Memory B cell (primary cell): ENCODE results near the gene SLC2A4.
"Not testable (repeated sequence)": the region's sequence is repeated elsewhere in the genome, so short reads cannot be mapped to it uniquely, and the experiment has no call there.

Experiments used
- ATAC-seq: fragments of 150-1000 bp; cut with Tn5 transposase; 2 replicates; pipeline ENCODE4 v1.10.0; 2021; ENCODE audit warnings: low read depth, mild to moderate bottlenecking, moderate library complexity
- DNase-seq, 2 donors: peaks; one replicate each; pipeline ENCODE4 v3.0.0; 2022; ENCODE audit warnings: low spot score in 2 of 2
- H3K27ac Mint-ChIP-seq: one replicate; pipeline ENCODE4 v1.8.0; 2022; ENCODE audit warnings: mild to moderate bottlenecking, moderate library complexity, mixed read lengths
- H3K27me3 Mint-ChIP-seq: one replicate; pipeline ENCODE4 v1.8.0; 2022; ENCODE audit warnings: mixed read lengths
- H3K36me3 Mint-ChIP-seq: one replicate; pipeline ENCODE4 v1.8.0; 2022; ENCODE audit warnings: mild to moderate bottlenecking, mixed read lengths
- H3K4me1 Mint-ChIP-seq: one replicate; pipeline ENCODE4 v1.8.0; 2022; ENCODE audit warnings: mixed read lengths
- H3K4me3 Mint-ChIP-seq: one replicate; pipeline ENCODE4 v1.8.0; 2022; ENCODE audit warnings: mild to moderate bottlenecking, moderate library complexity, mixed read lengths
- H3K9me3 Mint-ChIP-seq: one replicate; pipeline ENCODE4 v1.8.0; 2022; ENCODE audit warnings: mixed read lengths

The SLC2A4 gene

GRCh38 chr17:7337600-7337999 lies 56.1 kb downstream of the SLC2A4 start:
- H3K36me3 Mint-ChIP-seq: peaks cover 10% of the 10 kb centered on the region
- H3K9me3 Mint-ChIP-seq: not testable (repeated sequence)

More at GRCh38 chr17:7337600-7337999, 56.1 kb downstream of the SLC2A4 start:
- ATAC-seq: peak; percentile 17
- peak overlapping the region; percentile 93 for H3K27ac Mint-ChIP-seq
- DNase-seq, H3K27me3 Mint-ChIP-seq: not testable (repeated sequence)
- H3K4me3 Mint-ChIP-seq: peak overlapping the region; percentile 88
- peaks cover 38% of the 10 kb centered on the region for H3K4me1 Mint-ChIP-seq
